UCSD-AML1 (cell line): Measurements from ENCODE around the gene HOATZ.

Source experiments
- DNase-seq: peaks from one replicate; lab custom pipeline; 2025; ENCODE audit not compliant: unreplicated experiment; lab: John Stamatoyannopoulos, UW

Gene HOATZ

GRCh38 chr11:111514216-111515031 lies at the start of gene HOATZ:
Gene HOATZ, plus strand, starts transcription at chr11:111514778. Its CDS starts 7 bp downstream, at chr11:111514785.
- DNase-seq: no peak

- no peak for DNase-seq
Observed at GRCh38 chr11:111465400-111465799, 49.2 kb upstream of the HOATZ start.

- DNase-seq: no peak
Observed at GRCh38 chr11:111466615-111467014, 48.0 kb upstream of the HOATZ start.

GRCh38 chr11:111469200-111469599 lies 45.4 kb upstream of the HOATZ start:
- no peak for DNase-seq

GRCh38 chr11:111472228-111472627 lies 42.4 kb upstream of the HOATZ start:
- DNase-seq: no peak

GRCh38 chr11:111474432-111474831 lies 40.1 kb upstream of the HOATZ start:
- DNase-seq: no peak

- DNase-seq: no peak
Observed at GRCh38 chr11:111476366-111476765, 38.2 kb upstream of the HOATZ start.

- DNase-seq: no peak
Observed at GRCh38 chr11:111476956-111477355, 37.6 kb upstream of the HOATZ start.

GRCh38 chr11:111477898-111478297 lies 36.7 kb upstream of the HOATZ start:
- no peak for DNase-seq

- no peak for DNase-seq
Observed at GRCh38 chr11:111479666-111480065, 34.9 kb upstream of the HOATZ start.

GRCh38 chr11:111483431-111483830 lies 31.1 kb upstream of the HOATZ start:
- no peak for DNase-seq

GRCh38 chr11:111490496-111490895 lies 24.1 kb upstream of the HOATZ start:
- DNase-seq: no peak

- DNase-seq: no peak
Observed at GRCh38 chr11:111494040-111494439, 20.5 kb upstream of the HOATZ start.

GRCh38 chr11:111499483-111499882 lies 15.1 kb upstream of the HOATZ start:
- no peak for DNase-seq

- no peak for DNase-seq
Observed at GRCh38 chr11:111500481-111500880, 14.1 kb upstream of the HOATZ start.

- no peak for DNase-seq
Observed at GRCh38 chr11:111502611-111503010, 12.0 kb upstream of the HOATZ start.

- DNase-seq: no peak
Observed at GRCh38 chr11:111510311-111510710, 4.3 kb upstream of the HOATZ start.

- DNase-seq: no peak
Observed at GRCh38 chr11:111512296-111513239, 2.0 kb upstream of the HOATZ start, which contains the start of gene BTG4. Gene BTG4, minus strand, starts transcription at chr11:111512386. Its CDS starts 13,610 bp downstream, at chr11:111498776.

- no peak for DNase-seq
Observed at GRCh38 chr11:111513240-111513605, 1.4 kb upstream of the HOATZ start.

- DNase-seq: no peak
Observed at GRCh38 chr11:111515591-111515990, 1.0 kb downstream of the HOATZ start.

GRCh38 chr11:111518668-111519067 lies 4.1 kb downstream of the HOATZ start:
- no peak for DNase-seq

- DNase-seq: no peak
Observed at GRCh38 chr11:111520560-111520959, 6.0 kb downstream of the HOATZ start.
